GM10248 (cell line): ENCODE data around the gene MORN1.
"Not testable (repeated sequence)": the region's sequence is repeated elsewhere in the genome, so short reads cannot be mapped to it uniquely, and the experiment has no call there.

Source experiments
- CTCF ChIA-PET: fragments of 300-600 bp; sonication (Branson Sonifier 250); formaldehyde crosslinking; extraction: SDS; loops from one replicate; lab custom pipeline; 2021; ENCODE audit warnings: antibody characterized with exemption; lab: Yijun Ruan, JAX
- POLR2A ChIA-PET: fragments of 350-650 bp; sonication (Branson Sonifier 250); formaldehyde crosslinking; extraction: SDS; loops from one replicate; lab custom pipeline; 2020; ENCODE audit warnings: antibody characterized with exemption; lab: Yijun Ruan, JAX
- DNase-seq: peaks from one replicate; pipeline ENCODE4 v3.0.0; 2012; ENCODE audit errors: extremely low spot score
- TF ChIP-seq, protein P1 (sequence below): IDR thresholded peaks from 2 replicates; pipeline ENCODE4 v1.5.1; 2012; ENCODE audit warnings: mild to moderate bottlenecking, low read depth; ENCODE audit errors: extremely low read depth, missing control alignments, control extremely low read depth

The MORN1 gene

GRCh38 chr1:2297246-2298011 lies 93.9 kb downstream of the MORN1 start:
- TF ChIP-seq, protein P1, sequence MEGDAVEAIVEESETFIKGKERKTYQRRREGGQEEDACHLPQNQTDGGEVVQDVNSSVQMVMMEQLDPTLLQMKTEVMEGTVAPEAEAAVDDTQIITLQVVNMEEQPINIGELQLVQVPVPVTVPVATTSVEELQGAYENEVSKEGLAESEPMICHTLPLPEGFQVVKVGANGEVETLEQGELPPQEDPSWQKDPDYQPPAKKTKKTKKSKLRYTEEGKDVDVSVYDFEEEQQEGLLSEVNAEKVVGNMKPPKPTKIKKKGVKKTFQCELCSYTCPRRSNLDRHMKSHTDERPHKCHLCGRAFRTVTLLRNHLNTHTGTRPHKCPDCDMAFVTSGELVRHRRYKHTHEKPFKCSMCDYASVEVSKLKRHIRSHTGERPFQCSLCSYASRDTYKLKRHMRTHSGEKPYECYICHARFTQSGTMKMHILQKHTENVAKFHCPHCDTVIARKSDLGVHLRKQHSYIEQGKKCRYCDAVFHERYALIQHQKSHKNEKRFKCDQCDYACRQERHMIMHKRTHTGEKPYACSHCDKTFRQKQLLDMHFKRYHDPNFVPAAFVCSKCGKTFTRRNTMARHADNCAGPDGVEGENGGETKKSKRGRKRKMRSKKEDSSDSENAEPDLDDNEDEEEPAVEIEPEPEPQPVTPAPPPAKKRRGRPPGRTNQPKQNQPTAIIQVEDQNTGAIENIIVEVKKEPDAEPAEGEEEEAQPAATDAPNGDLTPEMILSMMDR: no peak
- CTCF ChIA-PET: interaction anchor here (0.7 kb wide), 1 partner anchor 11 kb away, joined by 3 read pairs; no protein-coding TSS in a partner anchor
- POLR2A ChIA-PET: no interaction called here
- no peak for DNase-seq

- ChIA-PET CTCF (no interaction called here), POLR2A (no interaction called here)
- DNase-seq: no peak
- TF ChIP-seq, protein P1: no peak
These were observed 94.7 kb downstream of the MORN1 start for GRCh38 chr1:2296614-2297013.

- POLR2A ChIA-PET, CTCF ChIA-PET, DNase-seq: not testable (repeated sequence)
These were observed 95.1 kb downstream of the MORN1 start for GRCh38 chr1:2296211-2296610.

- ChIA-PET CTCF (no interaction called here), POLR2A (no interaction called here)
- TF ChIP-seq, protein P1: no peak
- DNase-seq: no peak
These were observed 95.8 kb downstream of the MORN1 start for GRCh38 chr1:2295526-2295925.

- ChIA-PET POLR2A (no interaction called here), CTCF (no interaction called here)
- no peak for DNase-seq
- TF ChIP-seq, protein P1: no peak
These were observed 96.7 kb downstream of the MORN1 start for GRCh38 chr1:2294725-2295078.

DNA sequence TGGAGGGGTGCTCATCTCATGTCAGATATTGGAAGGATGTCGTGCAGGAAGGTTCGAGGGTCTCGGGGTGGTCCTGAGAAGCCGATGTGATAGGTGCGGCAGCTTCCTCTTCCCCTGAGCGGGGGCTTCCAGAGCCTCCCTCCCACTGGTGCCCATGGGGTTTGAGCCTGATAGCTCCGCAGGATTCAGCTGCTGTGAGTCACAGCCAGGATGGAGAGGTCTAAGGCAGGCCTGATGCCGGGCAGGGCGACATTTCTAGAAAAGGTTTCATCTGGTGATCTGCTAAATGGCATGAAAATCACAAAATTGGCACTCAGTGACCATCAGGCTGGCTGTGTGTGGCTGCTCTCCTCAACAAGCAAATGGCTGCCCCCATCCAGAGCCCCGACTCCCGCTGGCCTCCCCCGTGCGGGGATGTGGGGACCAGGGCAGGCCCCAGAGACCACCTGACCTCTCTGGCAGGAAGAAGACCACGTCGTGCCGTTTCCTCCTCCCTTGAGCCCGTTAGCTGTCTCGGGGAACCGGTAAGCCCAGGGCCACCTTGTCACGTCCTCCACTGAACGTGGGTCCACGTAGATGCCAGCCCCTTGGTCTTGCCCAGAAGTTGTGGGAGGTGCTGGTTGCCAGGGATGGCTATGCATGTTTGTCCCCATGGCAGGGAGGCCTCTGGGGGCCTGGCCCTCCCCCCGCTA lies 97.2 kb downstream of the MORN1 start:
- TF ChIP-seq, protein P1: no peak
- DNase-seq: no peak
- CTCF ChIA-PET: interaction anchor here (1.4 kb wide), 1 partner anchor 21 kb away, joined by 4 read pairs; no protein-coding TSS in a partner anchor
- POLR2A ChIA-PET: no interaction called here
